Measurements from ENCODE around the gene GASK1A.

The GASK1A gene

GRCh38 chr3:43104660-43105595, 125.8 kb downstream of the GASK1A start:
- ChIA-PET CTCF (no interaction called here), POLR2A (interaction anchor here (1.0 kb wide), 1 partner anchor 8 kb away, joined by 3 read pairs; no protein-coding TSS in a partner anchor)
- DNase-seq (ENCODE audit: extremely low spot score), result peak; percentile 20
- no peak for TF ChIP-seq ELF4 (IDR thresholded peaks at IDR 0.05)
- TF ChIP-seq LEF1 (IDR thresholded peaks at IDR 0.05; ENCODE audit: borderline replicate concordance), result no peak
- no peak for TF ChIP-seq ZNF384 (IDR thresholded peaks at IDR 0.05)
- TF ChIP-seq L3MBTL2 (conservative IDR thresholded peaks at IDR 0.05), result no peak
- no peak for TF ChIP-seq SUZ12 (IDR thresholded peaks at IDR 0.05)
- no peak for TF ChIP-seq PKNOX1 (IDR thresholded peaks at IDR 0.05)
- TF ChIP-seq TARDBP (IDR thresholded peaks at IDR 0.05), result no peak
- TF ChIP-seq FOXM1 (IDR thresholded peaks at IDR 0.05; ENCODE audit: borderline replicate concordance), result no peak
- no peak for TF ChIP-seq CTBP1 (IDR thresholded peaks at IDR 0.05; ENCODE audit: borderline replicate concordance)
- TF ChIP-seq SP1 (IDR thresholded peaks at IDR 0.05), result no peak
- no peak for TF ChIP-seq BHLHE40 (IDR thresholded peaks at IDR 0.05; ENCODE audit: borderline replicate concordance)
- TF ChIP-seq HDGF (IDR thresholded peaks at IDR 0.05; ENCODE audit: borderline replicate concordance), result no peak
- no peak for TF ChIP-seq FOXK2 (IDR thresholded peaks at IDR 0.05)

DNA sequence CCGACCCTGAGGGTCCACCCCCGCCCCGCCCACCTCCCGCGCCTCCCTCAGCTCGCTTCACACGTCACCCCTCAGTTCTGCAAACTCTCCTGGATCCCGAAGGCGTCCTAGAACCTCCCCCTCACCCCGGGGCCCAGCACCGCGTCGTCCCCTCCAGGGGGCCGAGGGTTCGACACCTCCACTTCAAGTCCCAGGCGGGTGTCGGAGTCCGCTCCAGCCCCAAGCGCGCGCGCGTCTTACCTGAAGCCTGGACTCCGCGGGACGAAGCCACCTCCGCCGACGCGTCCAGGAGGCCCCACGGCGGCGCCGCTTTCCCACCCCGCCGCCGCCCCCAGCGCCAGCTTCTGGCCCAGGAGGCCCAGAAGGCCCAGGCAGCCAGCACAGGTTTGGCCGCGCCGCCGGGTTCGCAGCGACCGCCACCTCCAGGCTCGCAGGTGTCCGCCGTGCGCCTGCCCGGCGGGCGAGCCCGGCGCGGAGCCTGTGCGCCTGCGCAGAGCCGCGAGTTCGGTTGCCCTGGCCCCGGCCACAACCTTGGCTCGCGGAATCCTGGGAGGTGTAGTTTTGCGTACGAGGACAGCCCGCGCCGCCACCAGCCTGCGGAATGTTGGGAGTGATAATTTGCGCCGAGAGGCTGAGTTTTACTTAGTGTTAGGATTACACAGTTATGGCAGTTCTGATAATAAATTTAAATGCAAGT, 126.6 kb downstream of the GASK1A start, which contains the start of gene POMGNT2:
Gene POMGNT2, minus strand, starts transcription at position 484 of the 697 bp plus-strand sequence. CDS start 24,648 bp downstream, outside the sequence.
- ChIA-PET CTCF (no interaction called here), POLR2A (interaction anchor here (1.0 kb wide), 1 partner anchor 9 kb away, joined by 3 read pairs; no protein-coding TSS in a partner anchor)
- TF ChIP-seq L3MBTL2 (conservative IDR thresholded peaks at IDR 0.05), result peak; percentile 61
- no peak for TF ChIP-seq ZNF384 (IDR thresholded peaks at IDR 0.05)
- DNase-seq (ENCODE audit: extremely low spot score), result peak; percentile 97

DNA sequence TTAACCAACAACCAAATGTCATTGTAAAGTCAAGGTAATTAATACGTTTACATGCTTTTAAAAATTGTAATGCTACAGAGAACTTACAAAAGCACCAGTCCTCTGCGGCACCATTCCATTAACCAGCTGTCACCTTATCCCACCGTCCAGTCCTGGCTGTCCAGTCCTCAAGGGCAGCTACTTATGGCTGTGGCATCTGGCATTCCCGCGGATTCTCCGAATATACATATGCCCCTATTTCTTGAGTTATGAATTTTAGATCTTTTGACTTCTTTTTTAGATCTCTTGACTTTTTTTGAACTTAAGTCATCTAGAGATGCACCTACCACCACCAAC, 127.2 kb downstream of the GASK1A start:
- TF ChIP-seq TARDBP (IDR thresholded peaks at IDR 0.05), result no peak
- TF ChIP-seq ELF4 (IDR thresholded peaks at IDR 0.05), result no peak
- 0 out of 2 replicates have a peak, but pooled peaks have one; percentile 13 for TF ChIP-seq L3MBTL2 (conservative IDR thresholded peaks at IDR 0.05)
- ChIA-PET POLR2A (no interaction called here), CTCF (no interaction called here)
- peak; percentile 36 for DNase-seq (ENCODE audit: extremely low spot score)

Data from HEK293T (cell line).